Left renal pelvis (tissue), 4 donors: ENCODE measurements around the gene SPTB. TPM values are rescaled to one million over a fixed set of nuclear protein-coding genes. Genes with fewer than 3 reads are reported as not detected.

Source experiments
- DNase-seq, 4 donors: peaks; one replicate each; pipeline ENCODE4 v3.0.0-alpha.2; 2013; ENCODE audit warnings: low read depth in 4 of 4, low spot score in 3 of 4
- polyA plus RNA-seq, 4 donors: library from polyadenylated mRNA; unstranded; fragments of 120-200 nt; gene quantifications; one replicate each; pipeline ENCODE4 v1.2.1, GENCODE V29; 2013; ENCODE audit not compliant: insufficient read length in 4 of 4

The SPTB gene
- polyA plus RNA-seq, 4 donors, result 9.6 to 16.8 (median 13.7) TPM

- DNase-seq, result peak in 1 of 4 donors; percentile 73
These were observed 177.0 kb downstream of the SPTB start for GRCh38 chr14:64702493-64703394.

DNA sequence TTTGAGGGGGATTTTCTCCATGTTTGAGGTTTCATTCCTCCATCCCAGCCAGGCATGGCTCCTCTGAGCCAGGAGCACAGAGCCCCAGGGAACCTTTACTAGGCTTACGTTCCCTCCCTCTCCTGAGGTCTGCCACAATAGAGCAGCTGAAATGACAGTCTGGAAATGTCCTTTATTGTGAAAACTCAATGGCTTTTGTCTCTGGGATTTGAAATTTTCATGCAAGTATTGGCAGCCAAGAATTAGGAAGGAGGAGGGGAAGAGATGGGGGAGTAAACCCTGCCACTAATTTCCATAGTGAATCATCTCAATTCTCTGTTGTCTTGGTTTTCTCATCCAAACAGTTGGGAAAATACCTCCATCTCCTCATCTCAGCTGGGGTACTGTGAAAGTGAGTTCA is 178.0 kb downstream of the SPTB start:
- no peak for DNase-seq

DNA sequence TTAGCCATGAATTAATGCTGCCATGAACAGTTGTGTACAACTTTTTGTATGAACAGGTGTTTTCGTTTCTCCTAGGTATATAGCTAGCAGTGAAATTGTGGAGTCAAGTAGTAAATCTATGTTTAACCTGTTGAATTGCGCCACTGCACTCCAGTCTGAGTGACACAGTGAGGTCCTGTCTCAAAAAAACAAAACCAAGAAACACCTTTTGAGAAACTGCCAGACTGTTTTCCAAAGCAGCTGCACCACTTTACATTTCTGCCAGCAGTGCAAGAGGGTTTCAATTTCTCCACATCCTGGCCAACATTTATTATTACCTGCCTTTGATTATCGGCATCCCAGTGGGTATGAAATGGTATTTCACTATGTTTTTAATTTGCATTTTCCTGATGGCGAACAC is 178.8 kb downstream of the SPTB start:
- DNase-seq, result no peak

GRCh38 chr14:64700290-64700689 is 179.4 kb downstream of the SPTB start:
- DNase-seq, result no peak

DNA sequence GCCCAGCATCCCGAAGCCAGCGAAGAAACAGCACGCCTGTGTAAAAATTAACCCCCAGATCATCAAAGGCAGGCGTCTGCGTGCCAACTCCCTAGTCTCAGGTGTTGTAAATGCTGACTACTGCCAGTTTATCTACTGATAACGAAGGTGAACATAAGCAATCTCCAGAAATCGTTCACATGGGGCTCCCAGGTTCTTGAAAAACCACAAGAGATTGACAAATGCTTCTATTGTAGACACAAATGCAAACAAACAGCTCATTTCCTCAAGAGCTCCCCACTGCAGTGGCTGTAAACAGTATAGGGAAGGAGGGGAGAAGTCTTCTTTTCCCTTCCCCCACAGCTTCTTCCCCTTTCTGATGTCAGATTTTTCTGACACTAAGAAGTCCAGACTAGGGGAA is 180.8 kb downstream of the SPTB start:
- no peak for DNase-seq

- no peak for DNase-seq
These were observed 183.3 kb downstream of the SPTB start for GRCh38 chr14:64696355-64696857.

Other genes with a start within 250 kb of the SPTB start
- gene PLEKHG3, start 175.5 kb downstream of the SPTB start, polyA plus RNA-seq, result 100 to 1,000 TPM in 1 of 4 donors, 10 to 100 TPM in 3; 60.7 to 104 (median 94.2) TPM
- gene CHURC1, start 34.5 kb upstream of the SPTB start, polyA plus RNA-seq, result 10 to 100 TPM; 46.6 to 79.0 (median 61.3) TPM
- gene GPX2, start 62.8 kb upstream of the SPTB start, polyA plus RNA-seq, result 1 to 10 TPM in 2 of 4 donors, under 1 TPM in 2; 0.22 to 2.4 (median 1.5) TPM
- gene RAB15, start 92.4 kb upstream of the SPTB start, polyA plus RNA-seq, result 10 to 100 TPM; 15.4 to 31.4 (median 23.9) TPM
- 10 to 100 TPM; 24.9 to 37.7 (median 30.7) TPM for gene FNTB, start 107.0 kb upstream of the SPTB start, polyA plus RNA-seq
- 10 to 100 TPM; 50.3 to 67.4 (median 61.4) TPM for gene MAX, start 222.6 kb upstream of the SPTB start, polyA plus RNA-seq